Activated T-helper 2 cell treated with anti-CD3 and anti-CD28 coated beads, Interferon-gamma antibody, Interleukin-2, Interleukin-4, amounts not matched to agents 10 μg/mL and 5 μg/mL and 100 μg/mL, durations not matched to agents 14 hours and 24 hours and 36 hours (primary cell): ENCODE data around the gene GNG7. TPM values are rescaled to one million over a fixed set of nuclear protein-coding genes. Genes with fewer than 3 reads are reported as not detected.
"Not testable (repeated sequence)": the region's sequence is repeated elsewhere in the genome, so short reads cannot be mapped to it uniquely, and the experiment has no call there.

Experiments
- DNase-seq: peaks from one replicate; pipeline ENCODE4 v3.0.0; 2021; ENCODE audit warnings: low spot score
- H3K27ac Mint-ChIP-seq: one replicate; pipeline ENCODE4 v1.8.0; 2021; ENCODE audit warnings: mixed read lengths
- H3K27me3 Mint-ChIP-seq: one replicate; pipeline ENCODE4 v1.8.0; 2021; ENCODE audit warnings: low read depth, mixed read lengths
- H3K36me3 Mint-ChIP-seq: one replicate; pipeline ENCODE4 v1.8.0; 2021; ENCODE audit warnings: low read depth, mixed read lengths
- H3K4me1 Mint-ChIP-seq: one replicate; pipeline ENCODE4 v1.8.0; 2021; ENCODE audit warnings: low read depth, mixed read lengths
- H3K4me3 Mint-ChIP-seq: one replicate; pipeline ENCODE4 v1.8.0; 2021; ENCODE audit warnings: low read depth, mild to moderate bottlenecking, moderate library complexity, mixed read lengths
- H3K9me3 Mint-ChIP-seq: one replicate; pipeline ENCODE4 v1.8.0; 2021; ENCODE audit warnings: mixed read lengths
- intact Hi-C: fragments of 100-400 bp; cut with micrococcal nuclease; formaldehyde crosslinking; loops from one replicate; pipeline ENCODE4 v1.15.1; 2023
- total RNA-seq: library from RNA; stranded (reverse); gene quantifications from 2 replicates; pipeline ENCODE4 v1.2.3, GENCODE V29; 2022

GNG7 gene
- total RNA-seq, 1 donor from 2014 or later: 0.16 TPM

GRCh38 chr19:2714531-2715269 is 12.2 kb upstream of the GNG7 start:
- no peak for DNase-seq
- Mint-ChIP-seq H3K9me3 (peaks cover 11% of the 10 kb centered on the region), H3K36me3 (peaks cover 3% of the 10 kb centered on the region), H3K27me3 (peaks cover 7% of the 10 kb centered on the region), H3K27ac (no peak overlapping the region), H3K4me3 (no peak overlapping the region), H3K4me1 (no peaks in the 10 kb centered on the region)
- intact Hi-C loops: no loop called here

- DNase-seq, H3K27me3 Mint-ChIP-seq, H3K4me1 Mint-ChIP-seq, H3K36me3 Mint-ChIP-seq, intact Hi-C loops, H3K27ac Mint-ChIP-seq, H3K4me3 Mint-ChIP-seq: not testable (repeated sequence)
- H3K9me3 Mint-ChIP-seq: peaks cover 11% of the 10 kb centered on the region
These were observed 11.6 kb upstream of the GNG7 start for GRCh38 chr19:2714102-2714501.

- H3K27me3 Mint-ChIP-seq, DNase-seq, intact Hi-C loops, H3K4me1 Mint-ChIP-seq, H3K27ac Mint-ChIP-seq, H3K36me3 Mint-ChIP-seq, H3K4me3 Mint-ChIP-seq: not testable (repeated sequence)
- peaks cover 11% of the 10 kb centered on the region for H3K9me3 Mint-ChIP-seq
These were observed 10.7 kb upstream of the GNG7 start for GRCh38 chr19:2713170-2713569.

- Mint-ChIP-seq H3K36me3 (peaks cover 3% of the 10 kb centered on the region), H3K9me3 (peaks cover 11% of the 10 kb centered on the region), H3K4me1 (no peaks in the 10 kb centered on the region), H3K4me3 (no peak overlapping the region), H3K27ac (no peak overlapping the region), H3K27me3 (no peaks in the 10 kb centered on the region)
- DNase-seq: no peak
- intact Hi-C loops: no loop called here
These were observed 9.3 kb upstream of the GNG7 start for GRCh38 chr19:2711875-2712205.

- H3K4me3 Mint-ChIP-seq: no peak overlapping the region
- peaks cover 11% of the 10 kb centered on the region for H3K9me3 Mint-ChIP-seq
- H3K4me1 Mint-ChIP-seq: no peaks in the 10 kb centered on the region
- peaks cover 3% of the 10 kb centered on the region for H3K36me3 Mint-ChIP-seq
- intact Hi-C loops: no loop called here
- no peak for DNase-seq
- no peak overlapping the region for H3K27ac Mint-ChIP-seq
- no peaks in the 10 kb centered on the region for H3K27me3 Mint-ChIP-seq
These were observed 8.8 kb upstream of the GNG7 start for GRCh38 chr19:2711172-2711874.

- intact Hi-C loops: no loop called here
- Mint-ChIP-seq H3K4me1 (peaks cover 4% of the 10 kb centered on the region), H3K9me3 (no peaks in the 10 kb centered on the region), H3K36me3 (no peaks in the 10 kb centered on the region), H3K27me3 (peaks cover 7% of the 10 kb centered on the region), H3K4me3 (no peak overlapping the region), H3K27ac (no peak overlapping the region)
- no peak for DNase-seq
These were observed 3.8 kb upstream of the GNG7 start for GRCh38 chr19:2706251-2706650.

GRCh38 chr19:2703691-2704216 is 1.3 kb upstream of the GNG7 start:
- peaks cover 7% of the 10 kb centered on the region for H3K27me3 Mint-ChIP-seq
- no peaks in the 10 kb centered on the region for H3K36me3 Mint-ChIP-seq
- peaks cover 4% of the 10 kb centered on the region for H3K4me1 Mint-ChIP-seq
- H3K4me3 Mint-ChIP-seq: no peak overlapping the region
- H3K9me3 Mint-ChIP-seq: no peaks in the 10 kb centered on the region
- intact Hi-C loops: no loop called here
- H3K27ac Mint-ChIP-seq: no peak overlapping the region
- DNase-seq: no peak

- intact Hi-C loops: no loop called here
- Mint-ChIP-seq H3K9me3 (no peaks in the 10 kb centered on the region), H3K4me3 (peak overlapping the region; percentile 55), H3K27me3 (peaks cover 7% of the 10 kb centered on the region), H3K27ac (no peak overlapping the region), H3K36me3 (no peaks in the 10 kb centered on the region), H3K4me1 (peaks cover 4% of the 10 kb centered on the region)
- DNase-seq: no peak
These were observed 563 bp upstream of the GNG7 start for GRCh38 chr19:2703077-2703437.

GRCh38 chr19:2701361-2702169 is 929 bp downstream of the GNG7 start:
- no peak overlapping the region for H3K27ac Mint-ChIP-seq
- no peaks in the 10 kb centered on the region for H3K9me3 Mint-ChIP-seq
- no peaks in the 10 kb centered on the region for H3K36me3 Mint-ChIP-seq
- intact Hi-C loops: no loop called here
- peaks cover 4% of the 10 kb centered on the region for H3K4me1 Mint-ChIP-seq
- DNase-seq: no peak
- peak overlapping the region; percentile 60 for H3K4me3 Mint-ChIP-seq
- H3K27me3 Mint-ChIP-seq: peaks cover 7% of the 10 kb centered on the region

GRCh38 chr19:2700660-2701360 is 1.7 kb downstream of the GNG7 start:
- Mint-ChIP-seq H3K9me3 (no peaks in the 10 kb centered on the region), H3K36me3 (no peaks in the 10 kb centered on the region), H3K27ac (no peak overlapping the region), H3K4me3 (no peak overlapping the region), H3K4me1 (peaks cover 4% of the 10 kb centered on the region), H3K27me3 (peaks cover 7% of the 10 kb centered on the region)
- intact Hi-C loops: no loop called here
- DNase-seq: no peak

- DNase-seq: no peak
- H3K27me3 Mint-ChIP-seq: peaks cover 7% of the 10 kb centered on the region
- H3K4me1 Mint-ChIP-seq: peaks cover 4% of the 10 kb centered on the region
- no peak overlapping the region for H3K4me3 Mint-ChIP-seq
- H3K36me3 Mint-ChIP-seq: no peaks in the 10 kb centered on the region
- no peak overlapping the region for H3K27ac Mint-ChIP-seq
- no peaks in the 10 kb centered on the region for H3K9me3 Mint-ChIP-seq
- intact Hi-C loops: no loop called here
These were observed 2.9 kb downstream of the GNG7 start for GRCh38 chr19:2699413-2700140.

- intact Hi-C loops: no loop called here
- H3K27ac Mint-ChIP-seq: no peak overlapping the region
- H3K4me3 Mint-ChIP-seq: no peak overlapping the region
- no peaks in the 10 kb centered on the region for H3K4me1 Mint-ChIP-seq
- H3K9me3 Mint-ChIP-seq: no peaks in the 10 kb centered on the region
- H3K27me3 Mint-ChIP-seq: peaks cover 2% of the 10 kb centered on the region
- H3K36me3 Mint-ChIP-seq: no peaks in the 10 kb centered on the region
- DNase-seq: no peak
These were observed 8.3 kb downstream of the GNG7 start for GRCh38 chr19:2694196-2694595.
